ENCODE results near the gene LASP1. TPM values are rescaled to one million over a fixed set of nuclear protein-coding genes. Genes with fewer than 3 reads are reported as not detected.

The LASP1 gene
- total RNA-seq, 5 donors from 2014 or later (not counting 1 experiment from before 2014, with no cell fraction given): 97.2 to 157 (median 122) TPM

Other genes starting within 250 kb of the LASP1 start
- 1 to 10 TPM in 1 of 5 donors, under 1 TPM in 4; 0.68 to 1.6 (median 0.90) TPM for gene EPOP, start 195.1 kb upstream of the LASP1 start, total RNA-seq
- 100 to 1,000 TPM; 412 to 506 (median 480) TPM for gene MLLT6, start 164.8 kb upstream of the LASP1 start, total RNA-seq
- gene CISD3, start 139.7 kb upstream of the LASP1 start, total RNA-seq: 10 to 100 TPM; 10.7 to 21.5 (median 17.7) TPM
- gene PCGF2, start 121.7 kb upstream of the LASP1 start, total RNA-seq: under 1 TPM in 3 of 5 donors, not detected in 2; 0.28 to 0.69 (median 0.53) TPM
- gene PSMB3, start 117.3 kb upstream of the LASP1 start, total RNA-seq: 100 to 1,000 TPM in 3 of 5 donors, 10 to 100 TPM in 2; 81.2 to 116 (median 104) TPM
- 10 to 100 TPM; 36.4 to 60.3 (median 52.6) TPM for gene PIP4K2B, start 70.5 kb upstream of the LASP1 start, total RNA-seq
- gene CWC25, start 44.7 kb upstream of the LASP1 start, total RNA-seq: 10 to 100 TPM; 31.5 to 45.8 (median 44.3) TPM
- 1,000 to 10,000 TPM; 1,638 to 2,124 (median 1,743) TPM for gene RPL23, start 16.3 kb upstream of the LASP1 start, total RNA-seq
- gene FBXO47, start 97.3 kb downstream of the LASP1 start, total RNA-seq: not detected